ENCODE data around the gene CHST7. TPM values are rescaled to one million over a fixed set of nuclear protein-coding genes. Genes with fewer than 3 reads are reported as not detected.

CHST7 gene
- total and polyA plus RNA-seq, 2 experiments from 2014 or later, result 7.6 to 27.2 TPM

DNA sequence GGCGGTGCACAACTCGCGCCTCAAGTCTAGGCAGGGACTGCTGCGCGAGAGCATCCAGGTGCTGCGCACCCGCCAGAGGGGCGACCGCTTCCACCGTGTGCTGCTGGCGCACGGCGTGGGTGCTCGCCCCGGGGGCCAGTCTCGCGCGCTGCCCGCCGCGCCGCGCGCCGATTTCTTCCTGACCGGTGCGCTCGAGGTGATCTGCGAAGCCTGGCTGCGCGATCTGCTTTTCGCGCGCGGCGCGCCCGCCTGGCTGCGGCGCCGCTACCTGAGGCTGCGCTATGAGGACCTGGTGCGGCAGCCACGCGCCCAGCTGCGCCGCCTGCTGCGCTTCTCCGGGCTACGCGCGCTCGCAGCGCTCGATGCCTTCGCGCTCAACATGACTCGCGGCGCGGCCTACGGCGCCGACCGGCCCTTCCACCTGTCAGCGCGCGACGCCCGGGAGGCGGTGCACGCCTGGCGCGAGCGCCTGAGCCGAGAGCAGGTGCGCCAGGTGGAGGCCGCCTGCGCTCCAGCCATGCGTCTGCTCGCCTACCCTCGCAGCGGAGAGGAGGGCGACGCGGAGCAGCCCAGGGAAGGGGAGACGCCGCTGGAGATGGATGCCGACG, 1.3 kb downstream of the CHST7 start:
- Histone ChIP-seq H3F3A (replicated peaks; ENCODE audit: low read depth) (no peaks in the 10 kb centered on the region), H3K4me2 (peak overlapping the region; percentile 86), H3K79me2 (replicated peaks; ENCODE audit: insufficient read depth) (peaks cover 46% of the 10 kb centered on the region), H2AFZ (no peak overlapping the region), H3K27ac (ENCODE audit: low read depth) (no peak overlapping the region), H3K4me1 (ENCODE audit: insufficient read depth) (peaks cover 10% of the 10 kb centered on the region; the same call in 1 of the 2 replicates), H3K9me2 (ENCODE audit: insufficient read depth) (no peaks in the 10 kb centered on the region), H3K27me3 (ENCODE audit: insufficient read depth) (peaks cover 18% of the 10 kb centered on the region; the same call in 1 of the 2 replicates), H4K20me1 (replicated peaks; ENCODE audit: insufficient read depth) (no peaks in the 10 kb centered on the region), H3K36me3 (ENCODE audit: insufficient read depth) (no peaks in the 10 kb centered on the region), H3K4me3 (peak overlapping the region; percentile 73)
- peak overlapping the region; percentile 89; the same call in 2 of the 3 replicates for H3K4me3 Mint-ChIP-seq
- TF ChIP-seq, protein P1, sequence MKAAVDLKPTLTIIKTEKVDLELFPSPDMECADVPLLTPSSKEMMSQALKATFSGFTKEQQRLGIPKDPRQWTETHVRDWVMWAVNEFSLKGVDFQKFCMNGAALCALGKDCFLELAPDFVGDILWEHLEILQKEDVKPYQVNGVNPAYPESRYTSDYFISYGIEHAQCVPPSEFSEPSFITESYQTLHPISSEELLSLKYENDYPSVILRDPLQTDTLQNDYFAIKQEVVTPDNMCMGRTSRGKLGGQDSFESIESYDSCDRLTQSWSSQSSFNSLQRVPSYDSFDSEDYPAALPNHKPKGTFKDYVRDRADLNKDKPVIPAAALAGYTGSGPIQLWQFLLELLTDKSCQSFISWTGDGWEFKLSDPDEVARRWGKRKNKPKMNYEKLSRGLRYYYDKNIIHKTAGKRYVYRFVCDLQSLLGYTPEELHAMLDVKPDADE (IDR thresholded peaks at IDR 0.05), result no peak
- TF ChIP-seq, protein P2, sequence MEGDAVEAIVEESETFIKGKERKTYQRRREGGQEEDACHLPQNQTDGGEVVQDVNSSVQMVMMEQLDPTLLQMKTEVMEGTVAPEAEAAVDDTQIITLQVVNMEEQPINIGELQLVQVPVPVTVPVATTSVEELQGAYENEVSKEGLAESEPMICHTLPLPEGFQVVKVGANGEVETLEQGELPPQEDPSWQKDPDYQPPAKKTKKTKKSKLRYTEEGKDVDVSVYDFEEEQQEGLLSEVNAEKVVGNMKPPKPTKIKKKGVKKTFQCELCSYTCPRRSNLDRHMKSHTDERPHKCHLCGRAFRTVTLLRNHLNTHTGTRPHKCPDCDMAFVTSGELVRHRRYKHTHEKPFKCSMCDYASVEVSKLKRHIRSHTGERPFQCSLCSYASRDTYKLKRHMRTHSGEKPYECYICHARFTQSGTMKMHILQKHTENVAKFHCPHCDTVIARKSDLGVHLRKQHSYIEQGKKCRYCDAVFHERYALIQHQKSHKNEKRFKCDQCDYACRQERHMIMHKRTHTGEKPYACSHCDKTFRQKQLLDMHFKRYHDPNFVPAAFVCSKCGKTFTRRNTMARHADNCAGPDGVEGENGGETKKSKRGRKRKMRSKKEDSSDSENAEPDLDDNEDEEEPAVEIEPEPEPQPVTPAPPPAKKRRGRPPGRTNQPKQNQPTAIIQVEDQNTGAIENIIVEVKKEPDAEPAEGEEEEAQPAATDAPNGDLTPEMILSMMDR (conservative IDR thresholded peaks at IDR 0.05; ENCODE audit: low read depth in 2 of 2), result no peak
- TF ChIP-seq EZH2phosphoT487 (IDR thresholded peaks at IDR 0.05; ENCODE audit: unreplicated experiment) (no peak), POLR2AphosphoS5 (IDR thresholded peaks at IDR 0.05; ENCODE audit: low read depth) (no peak), CREB1 (CRISPR knock-in tag; IDR thresholded peaks at IDR 0.05; ENCODE audit: low read depth) (no peak), JUNB (IDR thresholded peaks at IDR 0.05; ENCODE audit: unreplicated experiment) (no peak), NANOG (IDR thresholded peaks at IDR 0.05; ENCODE audit: borderline replicate concordance) (no peak), STAT1 (IDR thresholded peaks at IDR 0.05; ENCODE audit: unreplicated experiment) (no peak)
- TF ChIP-seq, protein P3, sequence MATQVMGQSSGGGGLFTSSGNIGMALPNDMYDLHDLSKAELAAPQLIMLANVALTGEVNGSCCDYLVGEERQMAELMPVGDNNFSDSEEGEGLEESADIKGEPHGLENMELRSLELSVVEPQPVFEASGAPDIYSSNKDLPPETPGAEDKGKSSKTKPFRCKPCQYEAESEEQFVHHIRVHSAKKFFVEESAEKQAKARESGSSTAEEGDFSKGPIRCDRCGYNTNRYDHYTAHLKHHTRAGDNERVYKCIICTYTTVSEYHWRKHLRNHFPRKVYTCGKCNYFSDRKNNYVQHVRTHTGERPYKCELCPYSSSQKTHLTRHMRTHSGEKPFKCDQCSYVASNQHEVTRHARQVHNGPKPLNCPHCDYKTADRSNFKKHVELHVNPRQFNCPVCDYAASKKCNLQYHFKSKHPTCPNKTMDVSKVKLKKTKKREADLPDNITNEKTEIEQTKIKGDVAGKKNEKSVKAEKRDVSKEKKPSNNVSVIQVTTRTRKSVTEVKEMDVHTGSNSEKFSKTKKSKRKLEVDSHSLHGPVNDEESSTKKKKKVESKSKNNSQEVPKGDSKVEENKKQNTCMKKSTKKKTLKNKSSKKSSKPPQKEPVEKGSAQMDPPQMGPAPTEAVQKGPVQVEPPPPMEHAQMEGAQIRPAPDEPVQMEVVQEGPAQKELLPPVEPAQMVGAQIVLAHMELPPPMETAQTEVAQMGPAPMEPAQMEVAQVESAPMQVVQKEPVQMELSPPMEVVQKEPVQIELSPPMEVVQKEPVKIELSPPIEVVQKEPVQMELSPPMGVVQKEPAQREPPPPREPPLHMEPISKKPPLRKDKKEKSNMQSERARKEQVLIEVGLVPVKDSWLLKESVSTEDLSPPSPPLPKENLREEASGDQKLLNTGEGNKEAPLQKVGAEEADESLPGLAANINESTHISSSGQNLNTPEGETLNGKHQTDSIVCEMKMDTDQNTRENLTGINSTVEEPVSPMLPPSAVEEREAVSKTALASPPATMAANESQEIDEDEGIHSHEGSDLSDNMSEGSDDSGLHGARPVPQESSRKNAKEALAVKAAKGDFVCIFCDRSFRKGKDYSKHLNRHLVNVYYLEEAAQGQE (IDR thresholded peaks at IDR 0.05; ENCODE audit: unreplicated experiment), result no peak
- H3K27me3 Mint-ChIP-seq (ENCODE audit: insufficient read depth, low read depth, poor library complexity), result peaks cover 11% of the 10 kb centered on the region
- H3K9me3 Mint-ChIP-seq, result no peaks in the 10 kb centered on the region; the same call in 2 of the 3 replicates
- no peak overlapping the region for H3K27ac Mint-ChIP-seq
- H3K4me1 Mint-ChIP-seq, result peaks cover 32% of the 10 kb centered on the region
- H3K36me3 Mint-ChIP-seq (ENCODE audit: low read depth), result peaks cover 19% of the 10 kb centered on the region
- ATAC-seq, result peak; percentile 33
- peak; percentile 37 for DNase-seq (ENCODE audit: low spot score)
